ENCODE measurements around the gene TAF11L6. TPM values are rescaled to one million over a fixed set of nuclear protein-coding genes. Genes with fewer than 3 reads are reported as not detected.
"Not testable (repeated sequence)": the region's sequence is repeated elsewhere in the genome, so short reads cannot be mapped to it uniquely, and the experiment has no call there.

Gene TAF11L6
- polyA plus RNA-seq (ENCODE audit: low read depth in 6 of 6), result not detected

GRCh38 chr5:17528369-17528768, at the start of gene TAF11L6:
Gene TAF11L6, plus strand, starts transcription at chr5:17528669.
- not testable (repeated sequence) for H3K4me3 Mint-ChIP-seq; H3K27me3 Mint-ChIP-seq; H3K9me3 Mint-ChIP-seq; H3K27ac Mint-ChIP-seq; H3K4me1 Mint-ChIP-seq; H3K36me3 Mint-ChIP-seq; ATAC-seq (ENCODE audit: low read depth in 2 of 2); DNase-seq

DNA sequence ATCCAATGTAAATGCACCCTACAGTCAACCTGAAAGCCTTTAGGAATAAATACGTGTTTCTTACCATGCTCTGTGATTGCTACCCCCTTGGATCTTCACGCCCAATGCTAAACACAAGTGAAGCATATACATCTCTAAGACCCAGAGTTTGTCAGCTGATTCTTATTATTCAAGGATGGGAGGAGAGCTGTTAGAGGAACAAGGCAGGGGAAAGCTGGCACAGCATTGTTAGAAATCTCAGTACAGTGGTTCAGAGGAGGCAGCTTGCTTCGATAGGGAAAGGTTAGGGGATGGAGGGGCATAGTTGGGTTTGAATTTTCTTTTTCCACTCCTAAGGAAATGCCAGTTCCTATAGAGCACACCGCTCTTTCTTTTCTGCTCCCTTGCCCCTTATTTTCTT, 47.1 kb upstream of the TAF11L6 start:
- no peak for ATAC-seq (ENCODE audit: low read depth in 2 of 2)
- Mint-ChIP-seq H3K4me1 (peaks cover 10 to 17% (median 11%) of the 10 kb centered on the region in 3 donors), H3K27me3 (peaks cover 0 to 6% (median 5%) of the 10 kb centered on the region in 3 donors), H3K4me3 (no peak overlapping the region), H3K27ac (peak overlapping the region in 1 of 6 donors; percentile 10), H3K9me3 (peaks cover 0 to 4% (median 0%) of the 10 kb centered on the region in 7 donors), H3K36me3 (no peaks in the 10 kb centered on the region)
- DNase-seq, result no peak

DNA sequence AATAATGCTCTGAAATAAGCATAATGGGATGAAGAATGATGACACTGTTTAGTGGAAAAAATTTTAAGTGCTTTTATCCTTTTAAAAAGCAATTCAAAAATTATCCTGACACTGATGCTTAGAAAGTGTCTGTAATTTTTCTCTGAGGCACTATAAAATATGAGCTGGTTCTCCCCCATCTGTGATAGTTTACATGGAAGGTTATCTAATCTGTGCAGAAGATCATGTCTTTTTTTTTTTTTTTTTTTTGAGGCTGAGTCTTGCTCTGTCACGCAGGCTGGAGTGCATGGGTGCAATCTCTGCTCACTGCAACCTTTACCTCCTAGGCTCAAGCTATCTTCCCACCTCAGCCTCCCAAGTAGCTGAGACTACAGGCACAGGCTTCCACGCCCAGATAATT, 45.7 kb upstream of the TAF11L6 start:
- Mint-ChIP-seq H3K4me3 (no peak overlapping the region), H3K27ac (no peak overlapping the region), H3K36me3 (no peaks in the 10 kb centered on the region), H3K4me1 (peaks cover 6 to 7% (median 6%) of the 10 kb centered on the region in 3 donors), H3K27me3 (peaks cover 0 to 8% (median 5%) of the 10 kb centered on the region in 3 donors), H3K9me3 (peaks cover 0 to 4% (median 0%) of the 10 kb centered on the region in 7 donors)
- ATAC-seq (ENCODE audit: low read depth in 2 of 2) (no peak), DNase-seq (no peak)

GRCh38 chr5:17486464-17487173, 41.9 kb upstream of the TAF11L6 start:
- not testable (repeated sequence) for ATAC-seq (ENCODE audit: low read depth in 2 of 2); H3K4me1 Mint-ChIP-seq; H3K36me3 Mint-ChIP-seq; DNase-seq; H3K27me3 Mint-ChIP-seq; H3K9me3 Mint-ChIP-seq; H3K27ac Mint-ChIP-seq
- H3K4me3 Mint-ChIP-seq, result peak overlapping the region in 1 of 8 donors; percentile 82

GRCh38 chr5:17487174-17487512, 41.3 kb upstream of the TAF11L6 start:
- peaks cover 0 to 4% (median 0%) of the 10 kb centered on the region in 7 donors for H3K9me3 Mint-ChIP-seq
- no peak overlapping the region for H3K27ac Mint-ChIP-seq
- H3K27me3 Mint-ChIP-seq, result peaks cover 0 to 8% (median 0%) of the 10 kb centered on the region in 3 donors
- ATAC-seq (ENCODE audit: low read depth in 2 of 2) (no peak), DNase-seq (no peak)
- peaks cover 0 to 3% (median 0%) of the 10 kb centered on the region in 3 donors for H3K4me1 Mint-ChIP-seq
- H3K4me3 Mint-ChIP-seq, result no peak overlapping the region
- H3K36me3 Mint-ChIP-seq, result no peaks in the 10 kb centered on the region

DNA sequence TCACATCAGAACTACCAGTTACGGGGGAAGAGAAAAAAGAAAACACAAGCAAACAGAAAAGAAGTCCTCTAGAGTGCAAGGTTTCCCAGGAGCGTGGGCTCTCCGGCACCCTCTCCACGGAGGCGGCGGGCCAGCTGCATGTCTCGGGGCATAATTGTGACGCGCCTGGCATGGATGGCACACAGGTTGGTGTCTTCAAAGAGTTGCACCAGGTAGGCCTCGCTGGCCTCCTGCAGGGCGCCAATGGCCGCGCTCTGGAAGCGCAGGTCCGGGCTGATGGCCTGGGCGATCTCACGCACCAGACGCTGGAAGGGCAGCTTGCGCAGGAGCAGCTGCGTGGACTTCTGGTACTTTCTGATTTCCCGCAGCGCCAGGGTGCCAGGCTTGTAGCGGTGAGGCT, 37.2 kb upstream of the TAF11L6 start:
- H3K9me3 Mint-ChIP-seq; ATAC-seq (ENCODE audit: low read depth in 2 of 2): not testable (repeated sequence)

GRCh38 chr5:17492770-17493169, 35.7 kb upstream of the TAF11L6 start:
- Mint-ChIP-seq H3K9me3 (peaks cover 0 to 6% (median 4%) of the 10 kb centered on the region in 7 donors), H3K36me3 (no peaks in the 10 kb centered on the region), H3K4me3 (no peak overlapping the region), H3K27me3 (peaks cover 0 to 5% (median 0%) of the 10 kb centered on the region in 3 donors), H3K4me1 (peaks cover 0 to 3% (median 0%) of the 10 kb centered on the region in 3 donors), H3K27ac (no peak overlapping the region)
- no peak for DNase-seq
- ATAC-seq (ENCODE audit: low read depth in 2 of 2), result no peak

More for the DNA sequence above, 37.2 kb upstream of the TAF11L6 start:
- DNase-seq, H3K27ac Mint-ChIP-seq, H3K4me3 Mint-ChIP-seq, H3K4me1 Mint-ChIP-seq, H3K36me3 Mint-ChIP-seq, H3K27me3 Mint-ChIP-seq: not testable (repeated sequence)

- H3K36me3 Mint-ChIP-seq, result no peaks in the 10 kb centered on the region
- H3K27ac Mint-ChIP-seq, result no peak overlapping the region
- H3K4me3 Mint-ChIP-seq, result no peak overlapping the region
- peaks cover 0 to 6% (median 4%) of the 10 kb centered on the region in 3 donors for H3K4me1 Mint-ChIP-seq
- peaks cover 0 to 6% (median 3%) of the 10 kb centered on the region in 7 donors for H3K9me3 Mint-ChIP-seq
- DNase-seq (no peak), ATAC-seq (ENCODE audit: low read depth in 2 of 2) (no peak)
- H3K27me3 Mint-ChIP-seq, result peaks cover 0 to 5% (median 0%) of the 10 kb centered on the region in 3 donors
Observed at GRCh38 chr5:17497446-17497845, 31.0 kb upstream of the TAF11L6 start.

DNA sequence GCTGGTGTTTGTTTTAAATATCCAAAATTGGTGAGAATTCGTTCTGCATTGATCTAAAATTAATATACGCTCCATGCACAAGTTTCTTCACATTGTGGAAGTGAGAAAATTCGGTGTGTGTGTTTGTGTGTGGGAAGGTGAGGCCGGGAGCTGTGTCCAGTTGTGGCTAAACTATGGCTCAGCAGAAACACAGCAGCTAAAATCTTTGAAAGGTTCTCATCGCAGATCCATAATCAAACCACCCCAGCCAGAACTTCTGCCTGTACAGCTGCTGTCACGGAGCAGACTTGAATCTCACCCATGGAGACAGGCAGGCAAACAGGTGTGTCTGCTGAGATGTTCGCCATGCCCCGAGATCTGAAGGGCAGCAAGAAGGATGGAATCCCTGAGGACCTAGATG, 30.5 kb upstream of the TAF11L6 start, which contains the start of gene TAF11L2:
TAF11L2 (plus strand) TSS at position 301 of the 400 bp plus-strand sequence.
- H3K4me1 Mint-ChIP-seq; ATAC-seq (ENCODE audit: low read depth in 2 of 2); H3K36me3 Mint-ChIP-seq; H3K9me3 Mint-ChIP-seq; DNase-seq; H3K27me3 Mint-ChIP-seq; H3K27ac Mint-ChIP-seq: not testable (repeated sequence)
- H3K4me3 Mint-ChIP-seq, result peak within 1 kb of the TSS in 1 of 8 donors; percentile 64

DNA sequence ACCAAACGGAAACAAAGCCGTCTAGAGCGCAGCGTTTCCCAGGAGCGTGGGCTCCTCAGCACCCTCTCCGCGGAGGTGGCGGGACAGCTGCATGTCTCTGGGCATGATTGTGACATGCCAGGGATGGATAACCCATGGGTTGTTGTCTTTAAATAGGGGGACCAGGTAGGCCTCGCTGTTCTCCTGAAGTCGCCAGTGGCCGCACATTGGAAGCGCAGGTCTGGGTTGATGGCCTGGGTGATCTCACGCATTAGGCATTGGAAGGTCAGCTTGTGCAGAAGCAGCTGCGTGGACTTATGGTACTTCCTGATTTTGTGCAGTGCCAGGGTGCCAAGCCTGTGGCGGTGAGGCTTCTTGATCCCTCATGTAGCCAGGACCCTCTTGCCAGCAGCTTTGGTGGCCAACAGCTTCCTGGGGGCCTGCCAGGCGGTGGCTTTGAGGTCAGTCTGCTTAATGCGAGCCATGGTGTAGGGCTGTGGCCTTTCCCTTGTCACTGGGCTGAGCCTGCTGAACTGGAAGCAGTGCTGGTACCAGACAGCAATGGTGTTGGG, 16.6 kb upstream of the TAF11L6 start:
- Mint-ChIP-seq H3K27me3 (peaks cover 0 to 21% (median 0%) of the 10 kb centered on the region in 3 donors), H3K27ac (no peak overlapping the region), H3K36me3 (no peaks in the 10 kb centered on the region), H3K9me3 (peaks cover 0 to 6% (median 0%) of the 10 kb centered on the region in 7 donors), H3K4me1 (peaks cover 0 to 5% (median 0%) of the 10 kb centered on the region in 3 donors), H3K4me3 (no peak overlapping the region)
- DNase-seq, result no peak
- no peak for ATAC-seq (ENCODE audit: low read depth in 2 of 2)

GRCh38 chr5:17517526-17517925, 10.9 kb upstream of the TAF11L6 start:
- not testable (repeated sequence) for ATAC-seq (ENCODE audit: low read depth in 2 of 2); H3K27me3 Mint-ChIP-seq; H3K9me3 Mint-ChIP-seq; DNase-seq; H3K36me3 Mint-ChIP-seq; H3K4me1 Mint-ChIP-seq; H3K4me3 Mint-ChIP-seq
- peak overlapping the region in 1 of 6 donors; percentile 47 for H3K27ac Mint-ChIP-seq

DNA sequence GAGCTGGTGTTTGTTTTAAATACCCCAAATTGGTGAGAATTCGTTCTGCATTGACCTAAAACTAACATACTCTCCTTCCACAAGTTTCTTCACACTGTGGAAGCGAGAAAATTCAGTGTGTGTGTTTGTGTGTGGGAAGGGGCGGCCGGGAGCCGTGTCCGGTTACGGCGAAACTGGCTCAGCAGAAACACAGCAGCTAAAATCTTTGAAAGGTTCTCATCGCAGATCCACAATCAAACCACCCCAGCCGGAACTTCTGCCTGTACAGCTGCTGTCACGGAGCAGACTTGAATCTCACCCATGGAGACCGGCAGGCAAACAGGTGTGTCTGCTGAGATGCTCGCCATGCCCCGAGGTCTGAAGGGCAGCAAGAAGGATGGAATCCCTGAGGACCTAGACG, 10.4 kb upstream of the TAF11L6 start, which contains the start of gene TAF11L3:
TAF11L3 (plus strand) TSS at position 301 of the 400 bp plus-strand sequence.
- peak within 1 kb of the TSS in 1 of 6 donors; percentile 47 for H3K27ac Mint-ChIP-seq
- H3K27me3 Mint-ChIP-seq; H3K36me3 Mint-ChIP-seq; DNase-seq; H3K4me1 Mint-ChIP-seq; ATAC-seq (ENCODE audit: low read depth in 2 of 2); H3K9me3 Mint-ChIP-seq; H3K4me3 Mint-ChIP-seq: not testable (repeated sequence)

DNA sequence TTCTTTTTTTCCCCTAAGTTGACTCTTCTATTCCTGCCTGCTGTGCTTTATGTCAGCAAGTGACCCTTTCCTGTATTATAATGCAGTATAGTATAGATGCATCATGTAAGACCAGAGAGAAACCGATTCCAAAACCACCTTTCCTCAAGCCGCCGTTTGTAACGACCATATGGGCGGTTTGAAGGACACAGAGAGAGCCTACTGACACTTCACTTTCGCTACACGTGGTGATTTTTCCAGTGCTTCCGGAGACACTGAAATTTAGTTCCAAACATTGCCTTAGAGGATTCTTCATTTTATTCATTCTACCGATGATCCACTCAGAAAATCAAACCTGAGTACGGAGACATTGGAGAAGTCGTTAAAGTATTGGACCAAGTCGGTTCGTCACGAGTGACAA, 9.0 kb upstream of the TAF11L6 start:
- H3K36me3 Mint-ChIP-seq; H3K4me1 Mint-ChIP-seq; H3K27me3 Mint-ChIP-seq; H3K9me3 Mint-ChIP-seq; H3K4me3 Mint-ChIP-seq; H3K27ac Mint-ChIP-seq; ATAC-seq (ENCODE audit: low read depth in 2 of 2); DNase-seq: not testable (repeated sequence)

GRCh38 chr5:17521501-17521900, 7.0 kb upstream of the TAF11L6 start, which contains the start of gene TAF11L4:
Gene TAF11L4, plus strand, starts transcription at chr5:17521801.
- DNase-seq; H3K27me3 Mint-ChIP-seq; H3K36me3 Mint-ChIP-seq; H3K27ac Mint-ChIP-seq; H3K4me3 Mint-ChIP-seq; H3K9me3 Mint-ChIP-seq; H3K4me1 Mint-ChIP-seq; ATAC-seq (ENCODE audit: low read depth in 2 of 2): not testable (repeated sequence)
